ENCODE data around the gene UBE2G2.

- TF ChIP-seq, protein P1, sequence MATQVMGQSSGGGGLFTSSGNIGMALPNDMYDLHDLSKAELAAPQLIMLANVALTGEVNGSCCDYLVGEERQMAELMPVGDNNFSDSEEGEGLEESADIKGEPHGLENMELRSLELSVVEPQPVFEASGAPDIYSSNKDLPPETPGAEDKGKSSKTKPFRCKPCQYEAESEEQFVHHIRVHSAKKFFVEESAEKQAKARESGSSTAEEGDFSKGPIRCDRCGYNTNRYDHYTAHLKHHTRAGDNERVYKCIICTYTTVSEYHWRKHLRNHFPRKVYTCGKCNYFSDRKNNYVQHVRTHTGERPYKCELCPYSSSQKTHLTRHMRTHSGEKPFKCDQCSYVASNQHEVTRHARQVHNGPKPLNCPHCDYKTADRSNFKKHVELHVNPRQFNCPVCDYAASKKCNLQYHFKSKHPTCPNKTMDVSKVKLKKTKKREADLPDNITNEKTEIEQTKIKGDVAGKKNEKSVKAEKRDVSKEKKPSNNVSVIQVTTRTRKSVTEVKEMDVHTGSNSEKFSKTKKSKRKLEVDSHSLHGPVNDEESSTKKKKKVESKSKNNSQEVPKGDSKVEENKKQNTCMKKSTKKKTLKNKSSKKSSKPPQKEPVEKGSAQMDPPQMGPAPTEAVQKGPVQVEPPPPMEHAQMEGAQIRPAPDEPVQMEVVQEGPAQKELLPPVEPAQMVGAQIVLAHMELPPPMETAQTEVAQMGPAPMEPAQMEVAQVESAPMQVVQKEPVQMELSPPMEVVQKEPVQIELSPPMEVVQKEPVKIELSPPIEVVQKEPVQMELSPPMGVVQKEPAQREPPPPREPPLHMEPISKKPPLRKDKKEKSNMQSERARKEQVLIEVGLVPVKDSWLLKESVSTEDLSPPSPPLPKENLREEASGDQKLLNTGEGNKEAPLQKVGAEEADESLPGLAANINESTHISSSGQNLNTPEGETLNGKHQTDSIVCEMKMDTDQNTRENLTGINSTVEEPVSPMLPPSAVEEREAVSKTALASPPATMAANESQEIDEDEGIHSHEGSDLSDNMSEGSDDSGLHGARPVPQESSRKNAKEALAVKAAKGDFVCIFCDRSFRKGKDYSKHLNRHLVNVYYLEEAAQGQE (IDR thresholded peaks at IDR 0.05; ENCODE audit: insufficient read depth in 1 of 2, low read depth in 2 of 2, low read length in 2 of 2): no peak
- TF ChIP-seq FOXP2 (optimal IDR thresholded peaks at IDR 0.05; ENCODE audit: borderline replicate concordance, extremely low read depth, extremely low read length, insufficient read depth) (no peak), SIN3A (IDR thresholded peaks at IDR 0.05; ENCODE audit: borderline replicate concordance, insufficient read depth, low read length) (no peak), POLR2AphosphoS5 (IDR thresholded peaks at IDR 0.05; ENCODE audit: low read depth, low read length) (no peak), TAF1 (IDR thresholded peaks at IDR 0.05; ENCODE audit: borderline replicate concordance, insufficient read depth, low read length) (no peak)
Measured at GRCh38 chr21:44810779-44811178, 9.2 kb upstream of the UBE2G2 start.
